ENCODE measurements around the gene C3orf85.

C3orf85 gene

GRCh38 chr3:109095166-109095565 lies 41.4 kb upstream of the C3orf85 start:
- TF ChIP-seq CTCF (IDR thresholded peaks at IDR 0.05; ENCODE audit: low read depth, low read length, poor library complexity, severe bottlenecking) (no peak), EZH2phosphoT487 (IDR thresholded peaks at IDR 0.05; ENCODE audit: borderline replicate concordance, low read length) (no peak)
- no peak overlapping the region for H3K27ac ChIP-seq (ENCODE audit: low read depth, low read length)

GRCh38 chr3:109098079-109098644 lies 38.4 kb upstream of the C3orf85 start:
- H3K4me2 ChIP-seq (ENCODE audit: low read length): no peak overlapping the region
- H3K36me3 ChIP-seq (ENCODE audit: control insufficient read depth, low read length): no peaks in the 10 kb centered on the region
- H3K4me3 ChIP-seq (ENCODE audit: low read length): no peak overlapping the region
- H3K4me1 ChIP-seq (ENCODE audit: control insufficient read depth, low read length): no peaks in the 10 kb centered on the region
- TF ChIP-seq CTCF (IDR thresholded peaks at IDR 0.05; ENCODE audit: low read depth, low read length, poor library complexity, severe bottlenecking) (peak; percentile 26), EZH2phosphoT487 (IDR thresholded peaks at IDR 0.05; ENCODE audit: borderline replicate concordance, low read length) (no peak)
- H3K79me2 ChIP-seq (ENCODE audit: control insufficient read depth, low read length): no peaks in the 10 kb centered on the region
- no peaks in the 10 kb centered on the region for H4K20me1 ChIP-seq (ENCODE audit: control insufficient read depth, insufficient read depth, low read depth, low read length)
- H3K9me2 ChIP-seq (replicated peaks; ENCODE audit: control insufficient read depth, low read length): no peaks in the 10 kb centered on the region
- H3F3A ChIP-seq (ENCODE audit: control insufficient read depth, insufficient read depth): no peaks in the 10 kb centered on the region
- no peaks in the 10 kb centered on the region for H3K27me3 ChIP-seq (ENCODE audit: control insufficient read depth, low read length)
- H3K27ac ChIP-seq (ENCODE audit: low read depth, low read length): no peak overlapping the region
- H3K9me3 ChIP-seq (ENCODE audit: control insufficient read depth, insufficient read depth, low read length): no peaks in the 10 kb centered on the region

More at GRCh38 chr3:109095166-109095565, 41.4 kb upstream of the C3orf85 start:
- H3K9me2 ChIP-seq (replicated peaks; ENCODE audit: control insufficient read depth, low read length): no peaks in the 10 kb centered on the region
- no peak overlapping the region for H3K4me2 ChIP-seq (ENCODE audit: low read length)
- no peaks in the 10 kb centered on the region for H3K36me3 ChIP-seq (ENCODE audit: control insufficient read depth, low read length)
- H3F3A ChIP-seq (ENCODE audit: control insufficient read depth, insufficient read depth): no peaks in the 10 kb centered on the region
- H3K4me3 ChIP-seq (ENCODE audit: low read length): no peak overlapping the region
- no peaks in the 10 kb centered on the region for H3K27me3 ChIP-seq (ENCODE audit: control insufficient read depth, low read length)
- H3K9me3 ChIP-seq (ENCODE audit: control insufficient read depth, insufficient read depth, low read length): no peaks in the 10 kb centered on the region
- no peaks in the 10 kb centered on the region for H3K79me2 ChIP-seq (ENCODE audit: control insufficient read depth, low read length)
- no peaks in the 10 kb centered on the region for H3K4me1 ChIP-seq (ENCODE audit: control insufficient read depth, low read length)
- no peaks in the 10 kb centered on the region for H4K20me1 ChIP-seq (ENCODE audit: control insufficient read depth, insufficient read depth, low read depth, low read length)

- TF ChIP-seq CTCF (IDR thresholded peaks at IDR 0.05; ENCODE audit: low read depth, low read length, poor library complexity, severe bottlenecking) (no peak), EZH2phosphoT487 (IDR thresholded peaks at IDR 0.05; ENCODE audit: borderline replicate concordance, low read length) (no peak)
- no peaks in the 10 kb centered on the region for H3K79me2 ChIP-seq (ENCODE audit: control insufficient read depth, low read length)
Observed at GRCh38 chr3:109109574-109109973, 26.9 kb upstream of the C3orf85 start.

More at GRCh38 chr3:109109574-109109973, 26.9 kb upstream of the C3orf85 start:
- Histone ChIP-seq H4K20me1 (ENCODE audit: control insufficient read depth, insufficient read depth, low read depth, low read length) (no peaks in the 10 kb centered on the region), H3K27ac (ENCODE audit: low read depth, low read length) (no peak overlapping the region), H3K4me3 (ENCODE audit: low read length) (no peak overlapping the region), H3K36me3 (ENCODE audit: control insufficient read depth, low read length) (no peaks in the 10 kb centered on the region), H3F3A (ENCODE audit: control insufficient read depth, insufficient read depth) (no peaks in the 10 kb centered on the region), H3K27me3 (ENCODE audit: control insufficient read depth, low read length) (no peaks in the 10 kb centered on the region), H3K4me1 (ENCODE audit: control insufficient read depth, low read length) (no peaks in the 10 kb centered on the region), H3K4me2 (ENCODE audit: low read length) (no peak overlapping the region), H3K9me2 (replicated peaks; ENCODE audit: control insufficient read depth, low read length) (no peaks in the 10 kb centered on the region), H3K9me3 (ENCODE audit: control insufficient read depth, insufficient read depth, low read length) (no peaks in the 10 kb centered on the region)
